K562 treated with DMSO at 1 percent for 48 hours (cell line): ENCODE measurements around the gene KCNIP1. TPM values are rescaled to one million over a fixed set of nuclear protein-coding genes. Genes with fewer than 3 reads are reported as not detected.

Experiments
- total RNA-seq: library from RNA; unstranded; fragments of 300-600 nt; gene quantifications from 2 replicates; pipeline ENCODE4 v1.2.3, GENCODE V29; 2022; ENCODE audit warnings: low replicate concordance; ENCODE audit errors: extremely low read depth

Gene KCNIP1
- total RNA-seq: not detected in 2 replicates

DNA sequence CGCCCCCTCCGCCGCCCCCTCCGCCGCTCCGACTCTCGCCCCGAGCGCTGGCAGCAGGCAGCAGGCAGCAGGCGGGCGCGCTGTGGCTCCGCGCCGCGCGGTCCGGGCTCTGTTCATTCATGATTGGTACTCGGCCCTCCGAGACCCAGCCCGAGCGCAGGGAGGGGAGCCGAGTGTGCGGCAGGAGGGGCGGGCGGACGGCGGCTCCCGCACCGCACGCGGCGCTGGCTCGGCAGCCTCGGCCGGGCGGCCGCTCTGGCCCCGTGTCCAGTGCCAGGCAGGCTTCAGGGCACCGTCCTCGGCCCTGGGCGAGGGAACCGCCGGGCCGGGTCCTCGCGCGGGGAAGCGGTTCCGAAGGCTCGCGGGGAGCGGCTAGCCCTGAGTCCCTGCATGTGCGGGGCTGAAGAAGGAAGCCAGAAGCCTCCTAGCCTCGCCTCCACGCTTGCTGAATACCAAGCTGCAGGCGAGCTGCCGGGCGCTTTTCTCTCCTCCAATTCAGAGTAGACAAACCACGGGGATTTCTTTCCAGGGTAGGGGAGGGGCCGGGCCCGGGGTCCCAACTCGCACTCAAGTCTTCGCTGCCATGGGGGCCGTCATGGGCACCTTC is at the start of gene KCNIP1:
Gene KCNIP1, plus strand, starts transcription at position 31 of the 607 bp plus-strand sequence.

DNA sequence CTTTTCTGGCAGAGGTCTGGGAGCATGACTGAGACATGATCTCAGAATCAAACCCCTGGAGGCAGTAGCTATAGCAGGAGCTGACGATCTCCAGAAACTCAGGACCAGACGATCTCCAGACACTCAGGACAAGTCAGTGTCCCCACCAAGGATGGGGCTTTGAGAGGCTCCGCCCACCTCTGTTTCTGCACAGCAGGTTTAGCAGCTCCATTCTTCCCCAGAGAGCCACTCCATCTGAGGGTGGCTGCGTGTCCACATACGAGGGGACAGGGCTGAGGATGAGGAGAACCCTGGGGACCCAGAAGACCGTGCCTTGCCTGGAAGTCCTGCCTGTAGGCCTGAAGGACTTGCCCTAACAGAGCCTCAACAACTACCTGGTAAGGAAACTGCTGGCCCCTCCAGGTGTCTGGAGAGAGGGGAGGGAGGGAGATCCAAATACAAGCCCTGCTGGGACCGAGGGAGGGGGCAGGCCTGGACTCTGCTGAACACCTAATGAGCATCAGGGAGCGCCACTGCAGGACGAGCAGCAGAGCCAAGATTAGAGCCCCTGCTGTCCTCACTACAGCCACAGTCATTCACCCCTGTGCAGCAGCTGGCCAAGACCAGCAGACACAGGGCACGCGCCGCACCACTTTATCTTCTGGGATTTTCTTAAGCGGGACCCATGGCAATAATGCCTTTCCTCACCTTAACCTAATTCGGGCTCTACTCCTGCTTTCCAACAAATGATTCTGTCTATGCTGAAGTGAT is 279.9 kb downstream of the KCNIP1 start, which contains the start of gene GABRP:
Gene GABRP, plus strand, starts transcription at position 228 of the 750 bp plus-strand sequence. CDS start 4,891 bp downstream, outside the sequence.

Other genes with a start within 250 kb of the KCNIP1 start
- not detected in 2 replicates for gene LCP2, start 206.2 kb upstream of the KCNIP1 start, total RNA-seq
- not detected in 2 replicates for gene KCNMB1, start 114.7 kb upstream of the KCNIP1 start, total RNA-seq